CD4-positive, alpha-beta memory T cell (primary cell): ENCODE results near the gene STEAP2. TPM values are rescaled to one million over a fixed set of nuclear protein-coding genes. Genes with fewer than 3 reads are reported as not detected.
"Not testable (repeated sequence)": the region's sequence is repeated elsewhere in the genome, so short reads cannot be mapped to it uniquely, and the experiment has no call there.

Experiments used
- CTCF ChIA-PET: fragments of 350-600 bp; sonication (Branson Sonifier 250); formaldehyde crosslinking; loops from one replicate; lab custom pipeline; 2021; ENCODE audit warnings: inconsistent platforms; ENCODE audit not compliant: partially characterized antibody; lab: Charles Lee
- POLR2A ChIA-PET: fragments of 350-600 bp; sonication (Branson Sonifier 250); formaldehyde crosslinking; loops from one replicate; lab custom pipeline; 2021; ENCODE audit not compliant: partially characterized antibody; lab: Charles Lee
- DNase-seq, 5 donors: peaks; one replicate each; pipeline versions ENCODE4 v3.0.0 to v3.0.0-alpha.2; 2020 to 2022; ENCODE audit warnings: mixed read lengths in 1 of 5
- H3K27ac ChIP-seq: one replicate; pipeline ENCODE4 v1.7.0; 2013; ENCODE audit warnings: low read depth, low read length
- H3K27me3 ChIP-seq: 2 replicates; pipeline ENCODE4 v1.7.0; 2013; ENCODE audit warnings: mild to moderate bottlenecking, low read length, moderate library complexity; ENCODE audit not compliant: insufficient read depth
- H3K36me3 ChIP-seq: 2 replicates; pipeline ENCODE4 v1.7.0; 2013; ENCODE audit warnings: mild to moderate bottlenecking, low read length, moderate library complexity; ENCODE audit not compliant: insufficient read depth
- H3K4me1 ChIP-seq: 2 replicates; pipeline ENCODE4 v1.7.0; 2013; ENCODE audit warnings: mild to moderate bottlenecking, low read length, moderate library complexity; ENCODE audit not compliant: insufficient read depth
- H3K4me3 ChIP-seq, 2 donors: one replicate each; pipeline ENCODE4 v1.7.0; 2013; ENCODE audit warnings: low read length in 2 of 2, mild to moderate bottlenecking in 1 of 2
- H3K9me3 ChIP-seq, 2 donors: one replicate each; pipeline ENCODE4 v1.7.0; 2013; ENCODE audit warnings: low read length in 2 of 2, control low read depth in 1 of 2; ENCODE audit not compliant: control insufficient read depth in 1 of 2
- H3K27ac Mint-ChIP-seq, 7 donors: one replicate each; pipeline ENCODE4 v1.8.0; 2020 to 2021; ENCODE audit warnings: mixed read lengths in 7 of 7, mild to moderate bottlenecking in 6 of 7, inconsistent platforms in 3 of 7, moderate library complexity in 3 of 7
- H3K27me3 Mint-ChIP-seq, 2 donors: one replicate each; pipeline ENCODE4 v1.8.0; 2020 to 2021; ENCODE audit warnings: mixed read lengths in 2 of 2
- H3K36me3 Mint-ChIP-seq, 2 donors: one replicate each; pipeline ENCODE4 v1.8.0; 2020 to 2021; ENCODE audit warnings: mixed read lengths in 2 of 2, inconsistent platforms in 1 of 2, mild to moderate bottlenecking in 1 of 2
- H3K4me1 Mint-ChIP-seq, 4 donors: one replicate each; pipeline ENCODE4 v1.8.0; 2020 to 2021; ENCODE audit warnings: mixed read lengths in 4 of 4, mild to moderate bottlenecking in 1 of 4
- H3K4me3 Mint-ChIP-seq, 8 donors: one replicate each; pipeline ENCODE4 v1.8.0; 2020 to 2021; ENCODE audit warnings: mixed read lengths in 8 of 8, mild to moderate bottlenecking in 7 of 8, moderate library complexity in 6 of 8, inconsistent platforms in 3 of 8
- H3K9me3 Mint-ChIP-seq, 8 donors: one replicate each; pipeline ENCODE4 v1.8.0; 2020 to 2021; ENCODE audit warnings: mixed read lengths in 8 of 8, mild to moderate bottlenecking in 5 of 8, inconsistent platforms in 3 of 8, moderate library complexity in 1 of 8
- intact Hi-C: fragments of 100-400 bp; cut with micrococcal nuclease; formaldehyde crosslinking; loops from one replicate; pipeline ENCODE4 v1.15.1; 2023
- polyA plus RNA-seq, 2 donors: library from polyadenylated mRNA; unstranded; fragments of 300-500 nt; fragmentation: Illumina TruSeq; gene quantifications; one replicate each; pipeline ENCODE4 v1.2.3, GENCODE V29; 2021
- total RNA-seq, 2 experiments: library from RNA; stranded (reverse); gene quantifications; one replicate each; pipeline ENCODE4 v1.2.3, GENCODE V29; 2021

The STEAP2 gene
- total and polyA plus RNA-seq, 4 experiments from 2014 or later, result 0.06 TPM; not detected in 3

- Mint-ChIP-seq H3K27ac (no peak overlapping the region), H3K9me3 (peaks cover 0 to 6% (median 2%) of the 10 kb centered on the region in 8 donors), H3K4me1 (peaks cover 0 to 2% (median under 1%) of the 10 kb centered on the region in 4 donors), H3K27me3 (peaks cover 20 to 25% of the 10 kb centered on the region in 2 donors), H3K4me3 (no peak overlapping the region), H3K36me3 (no peaks in the 10 kb centered on the region)
- intact Hi-C loops, result no loop called here
- no peaks in the 10 kb centered on the region for H3K36me3 ChIP-seq
- no peaks in the 10 kb centered on the region for H3K4me1 ChIP-seq
- ChIA-PET CTCF (no interaction called here), POLR2A (no interaction called here)
- H3K27me3 ChIP-seq, result peaks cover 5% of the 10 kb centered on the region
- no peak for DNase-seq
- H3K9me3 ChIP-seq, result no peaks in the 10 kb centered on the region
- H3K27ac ChIP-seq, result no peak overlapping the region
- H3K4me3 ChIP-seq, result no peak overlapping the region
Observed at GRCh38 chr7:90251304-90251635, 39.7 kb downstream of the STEAP2 start.

GRCh38 chr7:90256011-90256410 is 44.5 kb downstream of the STEAP2 start:
- H3K27me3 Mint-ChIP-seq, result peaks cover 15 to 17% of the 10 kb centered on the region in 2 donors
- H3K36me3 Mint-ChIP-seq, H3K9me3 Mint-ChIP-seq, H3K27ac ChIP-seq, H3K36me3 ChIP-seq, H3K4me1 ChIP-seq, POLR2A ChIA-PET, DNase-seq, H3K27ac Mint-ChIP-seq, intact Hi-C loops, H3K9me3 ChIP-seq, H3K4me1 Mint-ChIP-seq, H3K4me3 Mint-ChIP-seq, CTCF ChIA-PET, H3K4me3 ChIP-seq, H3K27me3 ChIP-seq: not testable (repeated sequence)

- Mint-ChIP-seq H3K36me3 (no peaks in the 10 kb centered on the region), H3K27ac (no peak overlapping the region), H3K4me1 (no peaks in the 10 kb centered on the region), H3K27me3 (peaks cover 15 to 17% of the 10 kb centered on the region in 2 donors), H3K4me3 (no peak overlapping the region), H3K9me3 (peaks cover 0 to 6% (median 2%) of the 10 kb centered on the region in 8 donors)
- POLR2A ChIA-PET, result no interaction called here
- Histone ChIP-seq H3K4me1 (no peaks in the 10 kb centered on the region), H3K27me3 (no peaks in the 10 kb centered on the region), H3K9me3 (no peaks in the 10 kb centered on the region), H3K36me3 (no peaks in the 10 kb centered on the region), H3K4me3 (no peak overlapping the region), H3K27ac (no peak overlapping the region)
- intact Hi-C loops, result no loop called here
- no peak for DNase-seq
- CTCF ChIA-PET, result no interaction called here
Observed at GRCh38 chr7:90256778-90257177, 45.2 kb downstream of the STEAP2 start.

GRCh38 chr7:90261441-90261840 is 49.9 kb downstream of the STEAP2 start:
- intact Hi-C loops, result no loop called here
- H3K4me1 Mint-ChIP-seq, result no peaks in the 10 kb centered on the region
- Histone ChIP-seq H3K9me3 (no peaks in the 10 kb centered on the region), H3K27me3 (no peaks in the 10 kb centered on the region), H3K36me3 (no peaks in the 10 kb centered on the region), H3K4me3 (no peak overlapping the region), H3K27ac (no peak overlapping the region), H3K4me1 (no peaks in the 10 kb centered on the region)
- H3K27me3 Mint-ChIP-seq, result peaks cover 2 to 3% of the 10 kb centered on the region in 2 donors
- no peak overlapping the region for H3K4me3 Mint-ChIP-seq
- H3K9me3 Mint-ChIP-seq, result no peaks in the 10 kb centered on the region
- ChIA-PET CTCF (no interaction called here), POLR2A (no interaction called here)
- no peak for DNase-seq
- H3K27ac Mint-ChIP-seq, result no peak overlapping the region
- no peaks in the 10 kb centered on the region for H3K36me3 Mint-ChIP-seq

GRCh38 chr7:90262438-90262837 is 50.9 kb downstream of the STEAP2 start:
- no peak overlapping the region for H3K4me3 Mint-ChIP-seq
- no peak for DNase-seq
- no peaks in the 10 kb centered on the region for H3K4me1 Mint-ChIP-seq
- Histone ChIP-seq H3K27ac (no peak overlapping the region), H3K36me3 (no peaks in the 10 kb centered on the region), H3K27me3 (no peaks in the 10 kb centered on the region), H3K9me3 (no peaks in the 10 kb centered on the region), H3K4me3 (no peak overlapping the region), H3K4me1 (no peaks in the 10 kb centered on the region)
- no peak overlapping the region for H3K27ac Mint-ChIP-seq
- H3K9me3 Mint-ChIP-seq, result no peaks in the 10 kb centered on the region
- ChIA-PET POLR2A (no interaction called here), CTCF (no interaction called here)
- H3K27me3 Mint-ChIP-seq, result peaks cover 2 to 3% of the 10 kb centered on the region in 2 donors
- H3K36me3 Mint-ChIP-seq, result no peaks in the 10 kb centered on the region
- intact Hi-C loops, result loop anchor here (1.0 kb wide), 1 partner anchor 108 kb away; the partner anchor contains the start of gene STEAP1

- Histone ChIP-seq H3K36me3 (no peaks in the 10 kb centered on the region), H3K27me3 (peaks cover 8% of the 10 kb centered on the region), H3K9me3 (no peaks in the 10 kb centered on the region), H3K4me3 (no peak overlapping the region), H3K27ac (no peak overlapping the region), H3K4me1 (no peaks in the 10 kb centered on the region)
- POLR2A ChIA-PET, result no interaction called here
- Mint-ChIP-seq H3K27me3 (peaks cover 1 to 3% of the 10 kb centered on the region in 2 donors), H3K4me1 (no peaks in the 10 kb centered on the region), H3K27ac (no peak overlapping the region), H3K9me3 (no peaks in the 10 kb centered on the region), H3K4me3 (no peak overlapping the region), H3K36me3 (no peaks in the 10 kb centered on the region)
- no peak for DNase-seq
- intact Hi-C loops, result no loop called here
- CTCF ChIA-PET, result no interaction called here
Observed at GRCh38 chr7:90266808-90267207, 55.3 kb downstream of the STEAP2 start.

GRCh38 chr7:90267263-90267858 is 55.8 kb downstream of the STEAP2 start:
- peaks cover 1 to 3% of the 10 kb centered on the region in 2 donors for H3K27me3 Mint-ChIP-seq
- DNase-seq, result no peak
- no peaks in the 10 kb centered on the region for H3K4me1 ChIP-seq
- no peaks in the 10 kb centered on the region for H3K36me3 Mint-ChIP-seq
- ChIA-PET POLR2A (no interaction called here), CTCF (no interaction called here)
- peaks cover 8% of the 10 kb centered on the region for H3K27me3 ChIP-seq
- no peak overlapping the region for H3K4me3 ChIP-seq
- H3K4me3 Mint-ChIP-seq, result no peak overlapping the region
- no peaks in the 10 kb centered on the region for H3K4me1 Mint-ChIP-seq
- no peaks in the 10 kb centered on the region for H3K9me3 ChIP-seq
- no peak overlapping the region for H3K27ac ChIP-seq
- H3K9me3 Mint-ChIP-seq, result no peaks in the 10 kb centered on the region
- H3K27ac Mint-ChIP-seq, result no peak overlapping the region
- no peaks in the 10 kb centered on the region for H3K36me3 ChIP-seq
- intact Hi-C loops, result no loop called here
